Suprapubic skin (tissue), 4 donors: ENCODE data around the gene CSN2.

Experiments used
- CTCF ChIP-seq, 2 donors: fragments of 200-600 bp in 1 of 2; fragments of 450-650 bp in 1 of 2; sonication (generic) in 1 of 2; IDR thresholded peaks; one replicate each; pipeline ENCODE4 v1.5.1; 2016 to 2019; ENCODE audit warnings: antibody characterized with exemption in 2 of 2, mild to moderate bottlenecking in 1 of 2, moderate library complexity in 1 of 2
- POLR2A ChIP-seq, 2 donors: fragments of 450-650 bp; IDR thresholded peaks; one replicate each; pipeline ENCODE4 v1.6.1; 2017; ENCODE audit warnings: antibody characterized with exemption in 2 of 2, mild to moderate bottlenecking in 2 of 2, moderate library complexity in 2 of 2
- POLR2AphosphoS5 ChIP-seq, 3 donors: sonication (generic); formaldehyde crosslinking; IDR thresholded peaks; one replicate each; pipeline ENCODE4 v1.6.1; 2017; ENCODE audit warnings: antibody characterized with exemption in 3 of 3

GRCh38 chr4:69999420-69999819, 33.9 kb upstream of the CSN2 start:
- TF ChIP-seq CTCF (IDR thresholded peaks at IDR 0.05) (no peak), POLR2AphosphoS5 (IDR thresholded peaks at IDR 0.05) (no peak), POLR2A (IDR thresholded peaks at IDR 0.05) (no peak)
